Measurements from ENCODE around the gene TUBA4A. TPM values are rescaled to one million over a fixed set of nuclear protein-coding genes. Genes with fewer than 3 reads are reported as not detected.

The TUBA4A gene
- total and polyA plus RNA-seq, 9 of the 15 experiments (the other 6 are each of a cell fraction or from before 2014, with no cell fraction given) = 25.1 to 174 (median 42.4) TPM

- Histone ChIP-seq H3K36me3 (ENCODE audit: control insufficient read depth, insufficient read depth, low read length) (no peaks in the 10 kb centered on the region), H3K4me1 (replicated peaks in 1 of 2; ENCODE audit: control insufficient read depth in 2 of 2, insufficient read depth in 2 of 2, low read length in 2 of 2) (peaks cover 39 to 72% of the 10 kb centered on the region in 2 experiments), H3K79me2 (ENCODE audit: control insufficient read depth, insufficient read depth, low read length) (no peaks in the 10 kb centered on the region), H3K9me1 (ENCODE audit: control insufficient read depth, insufficient read depth, low read length) (no peaks in the 10 kb centered on the region), H3K9ac (ENCODE audit: insufficient read depth in 1 of 2, low read depth in 2 of 2, low read length in 2 of 2) (peak overlapping the region in 1 of 2 experiments; percentile 43; a peak in 1 of 4 replicates), H3K27me3 (ENCODE audit: control insufficient read depth in 2 of 2, insufficient read depth in 2 of 2, low read length in 2 of 2) (no peaks in the 10 kb centered on the region), H3K27ac (ENCODE audit: extremely low read depth, low read depth, low read length) (peak overlapping the region; percentile 19; the same call in 1 of the 3 replicates), H3K4me3 (no peak overlapping the region), H2AFZ (ENCODE audit: low read depth, low read length) (peak overlapping the region; percentile 77), H3K4me2 (ENCODE audit: insufficient read depth, low read length) (peak overlapping the region; percentile 25; the same call in 1 of the 2 replicates), H4K20me1 (replicated peaks; ENCODE audit: control insufficient read depth, insufficient read depth, low read length) (no peaks in the 10 kb centered on the region), H3K9me3 (replicated peaks; ENCODE audit: control insufficient read depth, insufficient read depth, low read depth, low read length) (no peaks in the 10 kb centered on the region)
- FAIRE-seq (no peak), DNase-seq (ENCODE audit: extremely low read depth in 1 of 4, low spot score in 3 of 4) (no peak), ATAC-seq (no peak; the same call in 2 of the 3 replicates)
- 0 out of 2 replicates have a peak, but pooled peaks have one; percentile 0 for TF ChIP-seq PKNOX1 (IDR thresholded peaks at IDR 0.05)
- no peak for TF ChIP-seq ZBTB34 (CRISPR knock-in tag; IDR thresholded peaks at IDR 0.05)
- 0 out of 6 replicates have a peak, but pooled peaks of 1 of the 3 experiments have one; percentile 20 for TF ChIP-seq ZBTB11 (CRISPR knock-in tag; IDR thresholded peaks at IDR 0.05)
- BruUV-seq (replicated peaks) = no TSS peak
- WGBS (ENCODE audit: insufficient coverage, low coverage, missing lambda C conversion rate) = 82% methylated on average over 8 of the region's 12 CpGs
- ChIA-PET CTCF (ENCODE audit: low intra/inter-chr PET ratio) (no interaction called here), POLR2A (interaction anchor here (1.2 kb wide), 1 partner anchor 11 kb away, joined by 3 read pairs; no protein-coding TSS in a partner anchor)
- intact Hi-C loops (cut with micrococcal nuclease) = no loop called here
- in situ Hi-C loops (cut with MboI) = no loop called here
These were observed 32.9 kb upstream of the TUBA4A start for GRCh38 chr2:219286436-219287115.
